ENCODE measurements around the gene SSTR3. TPM values are rescaled to one million over a fixed set of nuclear protein-coding genes. Genes with fewer than 3 reads are reported as not detected.

SSTR3 gene
- total and polyA plus RNA-seq, 10 of the 15 experiments (the other 5 are each of a cell fraction or from before 2014, with no cell fraction given), result 0.03 to 4.5 (median 2.4) TPM

DNA sequence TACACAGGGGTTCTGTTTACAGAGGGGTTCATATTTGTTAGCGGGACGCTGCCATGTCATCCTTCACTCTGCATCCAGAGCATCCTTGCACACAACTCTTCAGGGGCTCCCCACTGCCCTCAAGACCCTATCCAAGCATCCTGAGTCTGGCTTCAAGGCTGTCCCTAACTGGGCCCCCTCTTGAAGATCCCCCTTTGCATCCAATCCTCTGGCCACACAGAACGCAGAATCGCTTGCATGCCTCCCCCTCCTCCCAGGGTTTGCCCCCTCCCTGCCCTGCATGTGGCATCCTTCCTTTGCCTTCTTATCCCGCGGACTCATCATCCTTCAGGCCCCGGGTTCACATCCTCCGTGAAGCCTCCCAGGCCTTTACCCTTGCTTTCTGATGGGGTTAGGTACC, 42.9 kb downstream of the SSTR3 start:
- ChIA-PET RAD21 (ENCODE audit: unreplicated experiment) (interaction anchor here (0.7 to 0.9 kb wide), 2 partner anchors 30 to 118 kb away, joined by 3 read pairs; no protein-coding TSS in a partner anchor), CTCF (interaction anchor here (0.8 to 1.0 kb wide), 2 partner anchors 20 to 24 kb away, joined by 4 to 5 read pairs; partner anchors contain the start of gene IL2RB), SMC1A (ENCODE audit: uncharacterized antibody, unreplicated experiment) (interaction anchor here (0.6 to 1.0 kb wide), 2 partner anchors 21 to 43 kb away, joined by 3 read pairs; no protein-coding TSS in a partner anchor), POLR2A (no interaction called here)
- Histone ChIP-seq H3K36me3 (ENCODE audit: control insufficient read depth in 2 of 2, insufficient read depth in 2 of 2, low read length in 1 of 2) (no peaks in the 10 kb centered on the region), H3K4me2 (ENCODE audit: control insufficient read depth, insufficient read depth) (no peak overlapping the region), H3K79me2 (ENCODE audit: control insufficient read depth, insufficient read depth, low read length) (no peaks in the 10 kb centered on the region), H3K27ac (ENCODE audit: control insufficient read depth, insufficient read depth) (no peak overlapping the region), H3K9ac (ENCODE audit: control insufficient read depth, insufficient read depth, low read length) (no peak overlapping the region), H3K9me3 (replicated peaks; ENCODE audit: control insufficient read depth, insufficient read depth, low read length) (peaks cover 2% of the 10 kb centered on the region; the same call in 2 of the 3 replicates), H2AFZ (ENCODE audit: control insufficient read depth, low read depth, low read length) (no peak overlapping the region), H4K20me1 (ENCODE audit: control insufficient read depth, insufficient read depth) (no peaks in the 10 kb centered on the region), H3K4me1 (ENCODE audit: control insufficient read depth, insufficient read depth, low read length) (peaks cover 39% of the 10 kb centered on the region), H3K4me3 (no peak overlapping the region), H3K27me3 (replicated peaks in 1 of 2; ENCODE audit: control insufficient read depth in 2 of 2, insufficient read depth in 2 of 2, low read length in 1 of 2) (no peaks in the 10 kb centered on the region)
- intact Hi-C loops (cut with micrococcal nuclease; ENCODE audit: unreplicated experiment), result no loop called here
- DNase-seq (ENCODE audit: low read depth, low spot score) (no peak), ATAC-seq (no peak), FAIRE-seq (no peak)
- in situ Hi-C loops (cut with MboI), result no loop called here
- 91% methylated on average over 8 of the region's 8 CpGs for WGBS (ENCODE audit: insufficient coverage, insufficient replicate concordance, low lambda C conversion rate, missing lambda C conversion rate)
- BruUV-seq (replicated peaks), result no TSS peak
- TF ChIP-seq ZNF274 (IDR thresholded peaks at IDR 0.05; ENCODE audit: insufficient read depth, insufficient read length) (no peak), NFYB (IDR thresholded peaks at IDR 0.05; ENCODE audit: insufficient read depth, low read depth, low read length) (no peak), KLF5 (IDR thresholded peaks at IDR 0.05; ENCODE audit: partially characterized antibody) (no peak), PAX5 (IDR thresholded peaks at IDR 0.05; ENCODE audit: borderline replicate concordance, low read depth, low read length) (no peak), BACH1 (IDR thresholded peaks at IDR 0.05; ENCODE audit: borderline replicate concordance) (no peak), CBFB (IDR thresholded peaks at IDR 0.05; ENCODE audit: low read depth) (no peak)
- TF ChIP-seq, protein P1, sequence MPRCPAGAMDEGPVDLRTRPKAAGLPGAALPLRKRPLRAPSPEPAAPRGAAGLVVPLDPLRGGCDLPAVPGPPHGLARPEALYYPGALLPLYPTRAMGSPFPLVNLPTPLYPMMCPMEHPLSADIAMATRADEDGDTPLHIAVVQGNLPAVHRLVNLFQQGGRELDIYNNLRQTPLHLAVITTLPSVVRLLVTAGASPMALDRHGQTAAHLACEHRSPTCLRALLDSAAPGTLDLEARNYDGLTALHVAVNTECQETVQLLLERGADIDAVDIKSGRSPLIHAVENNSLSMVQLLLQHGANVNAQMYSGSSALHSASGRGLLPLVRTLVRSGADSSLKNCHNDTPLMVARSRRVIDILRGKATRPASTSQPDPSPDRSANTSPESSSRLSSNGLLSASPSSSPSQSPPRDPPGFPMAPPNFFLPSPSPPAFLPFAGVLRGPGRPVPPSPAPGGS (IDR thresholded peaks at IDR 0.05; ENCODE audit: borderline replicate concordance, insufficient read depth, low read depth, low read length, poor library complexity, severe bottlenecking), result no peak
- TF ChIP-seq, protein P2, sequence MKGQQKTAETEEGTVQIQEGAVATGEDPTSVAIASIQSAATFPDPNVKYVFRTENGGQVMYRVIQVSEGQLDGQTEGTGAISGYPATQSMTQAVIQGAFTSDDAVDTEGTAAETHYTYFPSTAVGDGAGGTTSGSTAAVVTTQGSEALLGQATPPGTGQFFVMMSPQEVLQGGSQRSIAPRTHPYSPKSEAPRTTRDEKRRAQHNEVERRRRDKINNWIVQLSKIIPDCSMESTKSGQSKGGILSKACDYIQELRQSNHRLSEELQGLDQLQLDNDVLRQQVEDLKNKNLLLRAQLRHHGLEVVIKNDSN (IDR thresholded peaks at IDR 0.05; ENCODE audit: borderline replicate concordance, extremely low read length, insufficient read depth, low read depth, low read length), result no peak
- TF ChIP-seq, protein P3, sequence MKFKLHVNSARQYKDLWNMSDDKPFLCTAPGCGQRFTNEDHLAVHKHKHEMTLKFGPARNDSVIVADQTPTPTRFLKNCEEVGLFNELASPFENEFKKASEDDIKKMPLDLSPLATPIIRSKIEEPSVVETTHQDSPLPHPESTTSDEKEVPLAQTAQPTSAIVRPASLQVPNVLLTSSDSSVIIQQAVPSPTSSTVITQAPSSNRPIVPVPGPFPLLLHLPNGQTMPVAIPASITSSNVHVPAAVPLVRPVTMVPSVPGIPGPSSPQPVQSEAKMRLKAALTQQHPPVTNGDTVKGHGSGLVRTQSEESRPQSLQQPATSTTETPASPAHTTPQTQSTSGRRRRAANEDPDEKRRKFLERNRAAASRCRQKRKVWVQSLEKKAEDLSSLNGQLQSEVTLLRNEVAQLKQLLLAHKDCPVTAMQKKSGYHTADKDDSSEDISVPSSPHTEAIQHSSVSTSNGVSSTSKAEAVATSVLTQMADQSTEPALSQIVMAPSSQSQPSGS (IDR thresholded peaks at IDR 0.05; ENCODE audit: low read length), result no peak

All from GM12878 (cell line).